Gastrocnemius medialis (tissue), 4 donors: ENCODE measurements around the gene TMEM253.

Source experiments
- CTCF ChIP-seq, 5 experiments: fragments of 450-650 bp in 3 of 5; fragments of 200-600 bp in 2 of 5; sonication (generic) in 2 of 5; IDR thresholded peaks in 4 of 5; conservative IDR thresholded peaks in 1 of 5; 1 replicate in 4 of 5; 2 replicates in 1 of 5; pipeline ENCODE4 v1.5.1; 2016 to 2019; ENCODE audit warnings: antibody characterized with exemption in 5 of 5, mild to moderate bottlenecking in 3 of 5, moderate library complexity in 3 of 5
- POLR2A ChIP-seq, 2 donors: fragments of 450-650 bp; IDR thresholded peaks; one replicate each; pipeline ENCODE4 v1.6.1; 2017; ENCODE audit warnings: antibody characterized with exemption in 2 of 2, mild to moderate bottlenecking in 2 of 2, moderate library complexity in 2 of 2

DNA sequence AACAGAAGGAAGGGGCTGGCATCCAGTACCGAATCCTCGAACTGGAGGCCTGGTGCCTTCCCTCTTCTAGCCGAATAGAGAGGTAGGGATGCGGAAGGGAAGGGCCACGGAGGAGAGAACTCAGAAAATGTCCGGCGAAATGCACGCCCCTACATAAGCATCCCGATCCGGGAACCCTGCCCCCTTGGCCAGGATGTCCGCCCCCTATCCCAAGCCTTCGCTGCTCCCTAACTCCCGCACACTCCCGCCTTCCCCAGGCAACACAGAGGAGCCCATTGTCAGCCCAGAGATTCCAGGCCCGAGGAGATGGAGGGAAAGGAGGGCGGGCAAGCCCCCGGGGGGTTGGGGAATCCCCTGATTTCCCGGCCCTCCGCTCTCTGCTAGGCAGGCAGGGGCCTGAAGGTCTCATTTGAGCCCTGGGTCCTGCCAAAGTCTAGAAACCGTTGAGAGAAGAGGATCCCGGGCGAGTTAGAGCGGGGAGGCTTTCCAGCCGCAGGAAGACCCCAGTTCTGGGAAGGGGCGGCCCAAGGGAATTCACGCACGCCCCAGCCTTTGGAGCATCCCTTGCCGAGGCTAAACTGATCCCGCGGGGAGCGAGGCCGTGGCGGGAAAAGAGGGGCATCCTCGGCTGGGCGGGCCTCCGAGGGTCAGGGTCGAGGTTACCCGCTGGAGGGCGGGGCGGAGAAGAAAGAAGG, 31.3 kb upstream of the TMEM253 start:
- TF ChIP-seq CTCF (IDR thresholded peaks at IDR 0.05 in 4 of 5, conservative IDR thresholded peaks at IDR 0.05 in 1 of 5) (no peak), POLR2A (IDR thresholded peaks at IDR 0.05) (no peak)
